Heart left ventricle (tissue), 16 donors: ENCODE measurements around the gene GSAP. TPM values are rescaled to one million over a fixed set of nuclear protein-coding genes. Genes with fewer than 3 reads are reported as not detected.
"Not testable (repeated sequence)": the region's sequence is repeated elsewhere in the genome, so short reads cannot be mapped to it uniquely, and the experiment has no call there.

Experiments used
- ATAC-seq, 4 donors: fragments of 200-7000 bp; cut with Tn5 transposase; one replicate each; pipeline ENCODE4 v1.9.1; 2020 to 2022; ENCODE audit warnings: moderate library complexity in 4 of 4, mild to moderate bottlenecking in 3 of 4, moderate number of reproducible peaks in 1 of 4
- DNase-seq, 5 donors: peaks; one replicate each; pipeline ENCODE4 v3.0.0-alpha.2; 2020
- H3K27ac ChIP-seq, 12 donors: fragments of 200-600 bp; sonication (generic) in 4 of 12; one replicate each; pipeline versions ENCODE4 v1.5.0 to v1.8.0; 2016 to 2022; ENCODE audit warnings: mild to moderate bottlenecking in 2 of 12
- H3K27me3 ChIP-seq, 9 donors: fragments of 200-600 bp; sonication (generic) in 2 of 9; one replicate each; pipeline versions ENCODE4 v1.5.1 to v1.8.0; 2016 to 2022; ENCODE audit warnings: mild to moderate bottlenecking in 3 of 9
- H3K36me3 ChIP-seq, 9 donors: fragments of 200-600 bp; sonication (generic) in 2 of 9; one replicate each; pipeline versions ENCODE4 v1.5.0 to v1.8.0; 2018 to 2022; ENCODE audit warnings: mild to moderate bottlenecking in 2 of 9
- H3K4me1 ChIP-seq, 12 donors: fragments of 200-600 bp; sonication (generic) in 4 of 12; one replicate each; pipeline versions ENCODE4 v1.5.0 to v1.8.0; 2016 to 2022; ENCODE audit warnings: mild to moderate bottlenecking in 3 of 12
- H3K4me3 ChIP-seq, 12 donors: fragments of 200-600 bp; sonication (generic) in 4 of 12; one replicate each; pipeline versions ENCODE4 v1.5.0 to v1.8.0; 2017 to 2022; ENCODE audit warnings: mild to moderate bottlenecking in 9 of 12, moderate library complexity in 4 of 12
- H3K9me3 ChIP-seq, 12 donors: fragments of 200-600 bp; sonication (generic) in 4 of 12; one replicate each; pipeline versions ENCODE4 v1.5.0 to v1.8.0; 2016 to 2022; ENCODE audit warnings: mild to moderate bottlenecking in 1 of 12
- POLR2A ChIP-seq, 2 donors: fragments of 450-650 bp; IDR thresholded peaks; one replicate each; pipeline ENCODE4 v1.6.1; 2017; ENCODE audit warnings: antibody characterized with exemption in 2 of 2, mild to moderate bottlenecking in 2 of 2, moderate library complexity in 2 of 2
- WGBS, 4 donors: extraction: QIAGEN DNeasy Blood & Tissue Kit in 2 of 4; methylation state at CpG; one replicate each; pipeline versions ENCODE4 v1.1.5 to v1.1.7; 2013 to 2018; 5-methylcytosine and 5-hydroxymethylcytosine counted together
- intact Hi-C, 10 donors: fragments of 100-400 bp; cut with DNase I; formaldehyde crosslinking; loops; one replicate each; pipeline versions ENCODE4 v1.11.1 to v1.14.2; 2022
- polyA plus RNA-seq, 2 donors: library from polyadenylated mRNA; stranded (reverse); fragments of 200-250 nt; gene quantifications; one replicate each; pipeline ENCODE4 v1.2.3, GENCODE V29; 2013
- total RNA-seq, 9 donors: library from RNA; depleted of rRNA in 2 of 9; stranded (reverse); fragments of >200 nt in 2 of 9; fragmentation: NEBNext Ultra II Directional in 3 of 9; extraction: Animal tissue kit (Norgen Biotek cat#: 25700) in 3 of 9; gene quantifications; one replicate each; pipeline versions ENCODE4 v1.1.0 to v1.2.4, GENCODE V29; 2016 to 2023
- TF ChIP-seq, protein P1 (sequence below), 12 donors: fragments of 200-600 bp; sonication (generic) in 4 of 12; IDR thresholded peaks; one replicate each; pipeline versions ENCODE4 v1.5.0 to v1.8.0; 2018 to 2022; ENCODE audit warnings: antibody characterized with exemption in 12 of 12, mild to moderate bottlenecking in 5 of 12
- donor health status: ischemic (EF 13 %, LVEDD 7.1; RV severe dilation, severe dysfunction).
- donor health status: healthy with polysubstance abuse.
- donor health status: DM: no; HTN: yes; CAD: no.
- donor health status: DM: no; HTN: no; CAD: no.
- donor health status: ischemic (EF 25% LVEDD 6.9; RV normal size, moderate dysfunction).
- donor health status: ischemic (EF 25% LVEDD 5.7; RV mildly dilated, moderate dysfunction).
- donor health status: healthy.
- donor health status: DM: yes; HTN: yes; CAD: no.
- donor health status: ischemic (EF 35%, LVEDD 5.7; RV mildly dilated, moderate dysfunction).
- donor health status: nonischemic (EF 11% LVEDD 7.7; RV severe dilation, severe dysfunction).
- donor health status: DM: yes; HTN: yes; CAD: no.
- donor health status: PGD.
- donor health status: ischemic (EF 29% LVEDD 5.4; RV normal size, mild dysfunction).
- donor health status: nonischemic (EF 23%, LVEDD 6.1; RV moderate dilation, normal function).

Gene GSAP
- total and polyA plus RNA-seq, 11 donors, result 1.7 to 24.9 (median 6.5) TPM

DNA sequence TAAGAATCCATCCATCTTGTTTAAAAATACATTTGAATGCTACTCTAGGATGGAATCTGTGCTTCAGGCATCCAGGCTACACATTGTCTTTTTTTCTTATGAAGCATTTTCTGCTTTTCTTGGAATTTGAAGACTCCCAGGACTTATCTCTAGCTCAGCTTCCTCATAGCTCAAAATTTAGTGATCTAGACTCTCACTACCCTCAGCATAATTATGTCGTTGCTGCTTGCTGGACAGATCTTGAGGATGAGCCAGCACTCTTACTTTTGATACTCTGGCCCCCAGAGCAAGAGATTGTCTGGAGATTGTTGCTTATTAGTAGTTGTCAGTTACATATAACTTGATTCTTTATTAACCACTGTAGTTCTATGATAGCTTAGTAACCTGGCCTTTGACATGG, 133.3 kb downstream of the GSAP start:
- Histone ChIP-seq H3K4me3 (peak overlapping the region in 2 of 12 donors; percentile 8 to 36), H3K27ac (no peak overlapping the region), H3K36me3 (peaks cover 0 to 23% (median 0%) of the 10 kb centered on the region in 9 donors), H3K9me3 (no peaks in the 10 kb centered on the region), H3K27me3 (no peaks in the 10 kb centered on the region), H3K4me1 (peaks cover 0 to 27% (median 14%) of the 10 kb centered on the region in 12 donors)
- no peak for TF ChIP-seq POLR2A (IDR thresholded peaks at IDR 0.05)
- 20 to 32% (median 26%) methylated on average over 1 of the region's 1 CpG for WGBS, 4 donors
- intact Hi-C loops, result no loop called here
- DNase-seq, result no peak
- peak in 1 of 4 donors; percentile 18 for ATAC-seq

DNA sequence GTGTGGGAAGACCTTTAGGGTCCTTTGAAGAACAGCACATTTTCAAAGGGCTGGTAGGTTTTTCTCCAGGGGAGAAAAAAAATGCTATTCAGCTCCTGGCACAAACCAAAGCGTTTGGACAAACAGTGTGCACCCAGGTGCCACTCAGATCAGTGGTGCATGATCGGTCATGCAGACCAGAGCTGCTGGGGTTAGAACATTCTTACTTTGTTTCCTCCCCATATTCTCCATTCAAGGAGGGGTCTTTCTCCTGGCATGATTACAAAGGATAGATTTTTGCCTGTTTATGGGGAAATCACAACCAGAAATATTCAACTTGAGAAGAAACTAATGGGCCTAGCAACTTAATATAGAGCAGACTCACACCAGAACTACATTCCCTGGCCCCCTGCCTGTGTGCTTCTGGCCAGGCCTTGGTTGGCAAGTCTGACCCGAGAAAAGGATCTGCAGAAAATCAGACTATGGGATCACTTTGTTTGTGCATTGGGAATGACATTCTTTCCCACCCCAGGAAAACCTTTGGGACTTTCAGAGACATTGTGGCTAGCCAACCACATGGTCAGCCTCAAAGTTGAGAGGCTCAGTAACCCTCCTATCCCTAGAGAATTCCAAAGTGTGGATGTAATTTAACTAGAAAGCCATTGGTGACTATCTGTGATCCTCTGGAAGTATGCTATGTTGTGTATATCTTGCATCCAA, 134.2 kb downstream of the GSAP start:
- DNase-seq (peak in 2 of 5 donors; percentile 42 to 65), ATAC-seq (peak; percentile 60 to 73 (median 69))
- intact Hi-C loops, result no loop called here
- Histone ChIP-seq H3K4me3 (peak overlapping the region in 3 of 12 donors; percentile 8 to 36 (median 11)), H3K36me3 (peaks cover 0 to 17% (median 0%) of the 10 kb centered on the region in 9 donors), H3K27ac (peak overlapping the region in 6 of 12 donors; percentile 11 to 59 (median 26)), H3K4me1 (peaks cover 0 to 27% (median 14%) of the 10 kb centered on the region in 12 donors), H3K27me3 (no peaks in the 10 kb centered on the region), H3K9me3 (no peaks in the 10 kb centered on the region)
- TF ChIP-seq, protein P1, sequence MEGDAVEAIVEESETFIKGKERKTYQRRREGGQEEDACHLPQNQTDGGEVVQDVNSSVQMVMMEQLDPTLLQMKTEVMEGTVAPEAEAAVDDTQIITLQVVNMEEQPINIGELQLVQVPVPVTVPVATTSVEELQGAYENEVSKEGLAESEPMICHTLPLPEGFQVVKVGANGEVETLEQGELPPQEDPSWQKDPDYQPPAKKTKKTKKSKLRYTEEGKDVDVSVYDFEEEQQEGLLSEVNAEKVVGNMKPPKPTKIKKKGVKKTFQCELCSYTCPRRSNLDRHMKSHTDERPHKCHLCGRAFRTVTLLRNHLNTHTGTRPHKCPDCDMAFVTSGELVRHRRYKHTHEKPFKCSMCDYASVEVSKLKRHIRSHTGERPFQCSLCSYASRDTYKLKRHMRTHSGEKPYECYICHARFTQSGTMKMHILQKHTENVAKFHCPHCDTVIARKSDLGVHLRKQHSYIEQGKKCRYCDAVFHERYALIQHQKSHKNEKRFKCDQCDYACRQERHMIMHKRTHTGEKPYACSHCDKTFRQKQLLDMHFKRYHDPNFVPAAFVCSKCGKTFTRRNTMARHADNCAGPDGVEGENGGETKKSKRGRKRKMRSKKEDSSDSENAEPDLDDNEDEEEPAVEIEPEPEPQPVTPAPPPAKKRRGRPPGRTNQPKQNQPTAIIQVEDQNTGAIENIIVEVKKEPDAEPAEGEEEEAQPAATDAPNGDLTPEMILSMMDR (IDR thresholded peaks at IDR 0.05), result no peak
- TF ChIP-seq POLR2A (IDR thresholded peaks at IDR 0.05), result no peak
- 46 to 62% (median 53%) methylated on average over 3 of the region's 3 CpGs for WGBS, 4 donors

DNA sequence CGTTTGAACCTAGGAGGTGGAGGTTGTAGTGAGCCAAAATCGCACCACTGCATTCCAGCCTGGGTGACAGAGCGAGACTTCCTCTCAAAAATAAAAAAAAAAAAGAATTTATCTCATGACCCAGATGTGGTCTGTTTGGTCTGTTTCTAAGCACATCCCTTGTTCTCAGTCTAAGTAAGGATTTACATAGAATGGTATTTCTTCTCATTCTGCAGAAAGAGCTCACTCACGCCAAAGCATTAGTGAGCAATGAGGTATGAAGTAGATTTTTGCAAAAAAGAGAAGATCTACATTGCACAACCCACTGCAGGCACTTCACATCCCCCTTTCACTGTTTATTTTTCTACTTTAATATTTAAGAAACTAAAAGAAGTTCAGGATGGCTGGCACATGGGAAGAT, 140.0 kb downstream of the GSAP start:
- H3K4me3 ChIP-seq, result no peak overlapping the region
- DNase-seq (no peak), ATAC-seq (no peak)
- intact Hi-C loops, result no loop called here
- no peaks in the 10 kb centered on the region for H3K27me3 ChIP-seq
- WGBS, 4 donors, result 64 to 87% (median 73%) methylated on average over 4 of the region's 4 CpGs
- H3K36me3 ChIP-seq, result peaks cover 0 to 19% (median 0%) of the 10 kb centered on the region in 9 donors
- no peak overlapping the region for H3K27ac ChIP-seq
- no peaks in the 10 kb centered on the region for H3K9me3 ChIP-seq
- no peak for TF ChIP-seq POLR2A (IDR thresholded peaks at IDR 0.05)
- TF ChIP-seq, protein P1 (IDR thresholded peaks at IDR 0.05), result no peak
- H3K4me1 ChIP-seq, result peaks cover 0 to 15% (median 2%) of the 10 kb centered on the region in 12 donors

DNA sequence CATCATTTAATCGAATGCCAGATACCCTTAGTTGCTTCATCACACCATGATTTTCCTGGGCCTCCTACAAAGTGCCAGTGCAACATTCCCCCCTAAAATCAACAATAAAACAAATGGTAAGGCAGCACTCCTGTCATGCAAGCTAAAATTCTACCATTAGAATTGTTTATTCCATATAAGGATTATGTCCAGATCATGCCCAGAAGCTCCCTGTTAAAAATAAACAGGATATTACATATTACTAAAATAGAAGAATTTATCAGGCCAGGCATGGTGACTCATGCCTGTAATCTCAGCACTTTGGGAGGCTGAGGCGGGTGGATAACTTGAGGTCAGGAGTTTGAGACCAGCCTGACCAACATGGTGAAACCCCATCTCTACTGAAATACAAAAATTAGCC, 140.5 kb downstream of the GSAP start:
- H3K27ac ChIP-seq, H3K4me3 ChIP-seq, H3K27me3 ChIP-seq, H3K9me3 ChIP-seq, DNase-seq, intact Hi-C loops: not testable (repeated sequence)
- Histone ChIP-seq H3K4me1 (peaks cover 0 to 14% (median 2%) of the 10 kb centered on the region in 12 donors), H3K36me3 (peaks cover 0 to 19% (median 0%) of the 10 kb centered on the region in 9 donors)
- 62 to 71% (median 64%) methylated on average over 2 of the region's 2 CpGs for WGBS, 4 donors
- ATAC-seq, result peak in 1 of 4 donors; percentile 44

DNA sequence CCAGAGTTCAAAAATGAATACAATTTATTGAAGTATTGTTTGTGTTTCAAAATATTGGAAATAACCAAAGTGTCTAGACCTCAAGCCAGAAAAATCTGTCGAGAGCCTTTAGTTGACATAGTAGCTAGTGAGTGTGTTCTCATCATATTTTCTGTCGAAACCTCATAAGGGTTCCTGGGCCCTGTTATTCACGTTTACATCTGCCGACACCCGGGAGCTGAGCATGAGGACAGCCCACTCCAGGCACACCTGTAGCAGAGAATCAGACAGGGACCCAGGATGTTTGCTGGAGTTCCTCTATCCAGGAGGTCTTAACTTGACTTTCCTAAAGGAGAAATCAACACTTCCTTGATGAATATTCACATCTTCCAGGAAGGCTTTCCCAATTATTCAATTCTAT, 144.4 kb downstream of the GSAP start:
- no peak overlapping the region for H3K4me3 ChIP-seq
- no peaks in the 10 kb centered on the region for H3K27me3 ChIP-seq
- DNase-seq (no peak), ATAC-seq (no peak)
- peaks cover 0 to 28% (median 10%) of the 10 kb centered on the region in 12 donors for H3K4me1 ChIP-seq
- intact Hi-C loops, result no loop called here
- peaks cover 0 to 5% (median 0%) of the 10 kb centered on the region in 9 donors for H3K36me3 ChIP-seq
- WGBS, 4 donors, result 90 to 94% (median 92%) methylated on average over 5 of the region's 5 CpGs
- H3K27ac ChIP-seq, result no peak overlapping the region
- no peaks in the 10 kb centered on the region for H3K9me3 ChIP-seq
- no peak for TF ChIP-seq POLR2A (IDR thresholded peaks at IDR 0.05)
- TF ChIP-seq, protein P1 (IDR thresholded peaks at IDR 0.05), result no peak
